GM19455 (cell line): Measurements from ENCODE around the gene EHBP1.
"Not testable (repeated sequence)": the region's sequence is repeated elsewhere in the genome, so short reads cannot be mapped to it uniquely, and the experiment has no call there.

ENCODE experiments used
- ATAC-seq: cut with Tn5 transposase; IDR thresholded peaks from one replicate; pipeline ENCODE4 v1.9.1; 2021; ENCODE audit not compliant: unreplicated experiment

Gene EHBP1

DNA sequence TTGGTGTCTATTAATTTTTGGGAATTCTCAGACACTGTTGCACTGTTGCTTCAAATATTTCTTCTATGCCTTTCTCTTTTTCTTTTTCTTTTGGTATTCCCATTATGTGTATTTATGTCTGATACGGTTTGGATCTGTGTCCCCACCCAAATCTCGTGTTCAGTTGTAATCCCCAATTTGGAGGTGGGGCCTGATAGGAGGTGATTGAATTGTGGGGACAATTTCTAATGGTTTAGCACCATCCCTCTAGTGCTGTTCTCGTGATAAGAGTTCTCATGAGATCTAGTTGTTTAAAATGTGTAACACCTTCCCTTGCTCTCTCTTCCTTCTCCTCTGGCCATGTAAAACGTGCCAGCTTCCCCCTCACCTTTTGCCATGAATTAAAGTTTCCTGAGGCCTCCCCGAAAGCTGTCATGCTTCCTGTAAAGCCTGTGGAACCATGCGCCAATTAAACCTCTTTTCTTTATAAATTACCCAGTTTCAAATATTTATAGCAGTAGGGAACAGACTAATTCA is 26.8 kb downstream of the EHBP1 start:
- ATAC-seq: no peak

DNA sequence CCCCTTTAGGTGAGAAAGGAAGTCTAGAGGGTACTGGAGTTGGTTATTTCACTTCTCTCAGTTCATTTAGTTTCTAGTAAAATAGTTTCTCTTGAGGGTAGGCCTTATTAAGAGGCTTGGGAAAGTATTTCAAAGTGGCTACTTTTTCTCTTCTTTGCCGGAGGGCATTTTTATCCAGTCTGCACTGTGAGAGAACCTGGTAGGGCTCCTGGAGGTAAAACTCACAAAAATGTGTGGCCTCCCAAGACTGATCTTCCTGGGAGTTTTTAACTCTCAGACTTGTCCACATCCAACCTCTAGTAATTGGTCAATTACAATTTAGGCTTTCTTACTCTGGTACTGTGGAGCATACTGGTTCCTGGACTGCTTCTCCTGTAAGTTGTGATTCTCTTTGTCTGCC is 28.0 kb downstream of the EHBP1 start:
- no peak for ATAC-seq

DNA sequence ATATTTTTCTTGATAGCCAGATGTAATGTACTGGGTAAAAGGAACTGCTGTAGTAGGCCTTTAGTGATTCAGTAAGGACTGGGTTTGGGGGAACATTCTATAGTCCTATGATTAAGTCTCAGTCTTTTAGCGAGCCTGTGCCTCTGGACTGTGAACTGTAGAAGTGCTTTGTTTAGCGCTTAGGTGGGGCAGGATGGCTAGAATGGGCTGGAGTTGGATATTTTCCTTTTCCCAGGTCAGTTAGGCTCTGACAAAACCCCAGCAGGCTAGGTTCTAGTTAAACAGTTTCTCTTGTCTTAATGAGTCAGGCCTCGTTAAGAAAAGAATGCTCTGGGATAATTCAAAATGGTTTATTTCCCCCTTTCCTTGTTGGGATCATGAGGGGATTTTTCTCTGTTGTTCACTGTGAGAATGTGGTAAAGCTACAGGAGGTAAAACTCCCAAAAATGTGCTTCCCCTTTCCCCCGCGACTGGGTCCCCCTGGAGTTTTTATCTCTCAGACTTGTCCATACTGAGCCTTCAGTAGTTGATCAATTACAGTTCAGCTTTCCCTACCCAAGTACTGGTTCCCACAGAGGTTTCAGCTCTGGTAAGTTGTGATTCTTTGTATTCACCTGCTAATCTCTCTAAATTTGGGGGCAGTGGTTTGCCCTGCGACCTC is 31.5 kb downstream of the EHBP1 start:
- ATAC-seq: no peak

DNA sequence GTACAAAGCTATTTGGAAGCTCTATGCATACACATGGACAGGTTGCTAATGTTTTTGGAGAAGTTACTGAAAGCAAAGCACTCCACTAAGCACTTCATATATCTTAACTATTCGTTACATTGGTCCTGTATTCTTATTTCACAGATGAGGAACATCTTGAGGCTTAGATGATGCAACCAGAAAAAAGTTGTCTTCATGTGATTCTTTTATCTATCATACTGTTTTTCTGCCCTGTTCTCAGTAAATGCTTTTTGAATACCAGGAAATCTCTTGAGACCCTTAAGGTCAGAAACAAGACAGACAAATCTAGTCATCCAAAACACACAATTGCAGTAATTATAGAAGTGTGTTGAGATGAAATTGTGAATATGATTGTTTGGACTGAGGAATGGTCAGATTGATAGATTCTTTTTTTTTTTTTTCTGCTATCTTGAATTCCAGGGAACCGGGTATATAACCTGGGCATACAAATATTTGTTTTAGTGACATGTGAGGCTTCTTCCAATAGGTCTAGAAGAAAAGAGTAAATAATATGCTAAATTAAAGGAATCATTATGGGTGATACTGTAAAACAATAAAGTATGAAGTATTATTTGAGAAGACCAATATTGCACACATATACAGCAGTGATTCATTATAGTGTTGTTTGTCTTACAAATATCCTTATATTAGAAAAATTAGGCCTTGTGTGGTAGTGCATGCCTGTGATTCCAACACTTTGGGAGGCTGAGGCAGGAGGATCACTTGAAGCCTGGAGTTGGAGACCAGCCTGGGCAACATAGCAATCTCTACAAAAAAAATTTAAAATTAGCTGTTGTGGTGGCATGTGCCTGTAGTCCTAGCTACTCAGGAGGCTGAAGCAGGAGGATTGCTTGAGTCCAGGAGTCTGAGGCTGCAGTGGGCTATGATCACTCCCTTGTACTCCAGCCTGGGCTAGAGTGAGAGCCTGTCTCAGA is 33.7 kb downstream of the EHBP1 start:
- no peak for ATAC-seq

DNA sequence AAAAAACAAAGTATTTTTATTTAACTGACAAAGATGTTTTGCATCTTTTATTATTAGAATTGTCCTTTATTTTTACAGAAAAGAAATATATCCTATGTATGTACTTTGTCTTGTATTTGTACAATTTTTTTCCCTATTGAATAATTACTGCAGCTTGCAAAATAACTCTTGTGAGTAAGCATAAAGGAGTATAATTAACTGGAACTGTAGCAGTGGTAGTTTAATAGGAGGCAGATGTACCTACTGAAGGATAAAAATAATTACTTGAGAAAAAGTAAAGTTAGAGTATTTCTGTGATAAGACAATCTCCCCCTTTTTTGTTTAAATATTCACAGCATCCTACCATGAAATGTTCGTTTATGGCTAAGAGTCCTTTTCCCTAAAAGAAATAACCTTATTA is 34.7 kb downstream of the EHBP1 start:
- ATAC-seq: no peak

DNA sequence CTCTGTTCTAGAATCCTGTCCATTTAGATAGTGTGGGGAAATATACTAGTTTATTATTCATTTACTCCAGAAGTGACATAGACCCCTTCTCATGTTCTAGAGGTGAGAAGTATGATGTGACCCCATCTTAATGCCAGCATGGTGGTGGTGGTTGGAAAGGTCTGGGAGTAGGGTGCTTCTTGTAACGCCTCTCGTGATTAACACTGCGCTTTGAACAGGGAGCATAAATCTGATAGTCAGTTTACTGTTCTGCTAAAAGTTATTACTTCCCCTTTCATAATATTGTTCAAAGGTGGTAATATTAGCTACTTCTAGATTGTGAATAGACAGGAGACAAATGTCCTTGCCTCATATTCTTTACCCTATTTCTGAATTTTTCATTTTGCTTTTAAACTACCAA is 35.6 kb downstream of the EHBP1 start:
- ATAC-seq: no peak

DNA sequence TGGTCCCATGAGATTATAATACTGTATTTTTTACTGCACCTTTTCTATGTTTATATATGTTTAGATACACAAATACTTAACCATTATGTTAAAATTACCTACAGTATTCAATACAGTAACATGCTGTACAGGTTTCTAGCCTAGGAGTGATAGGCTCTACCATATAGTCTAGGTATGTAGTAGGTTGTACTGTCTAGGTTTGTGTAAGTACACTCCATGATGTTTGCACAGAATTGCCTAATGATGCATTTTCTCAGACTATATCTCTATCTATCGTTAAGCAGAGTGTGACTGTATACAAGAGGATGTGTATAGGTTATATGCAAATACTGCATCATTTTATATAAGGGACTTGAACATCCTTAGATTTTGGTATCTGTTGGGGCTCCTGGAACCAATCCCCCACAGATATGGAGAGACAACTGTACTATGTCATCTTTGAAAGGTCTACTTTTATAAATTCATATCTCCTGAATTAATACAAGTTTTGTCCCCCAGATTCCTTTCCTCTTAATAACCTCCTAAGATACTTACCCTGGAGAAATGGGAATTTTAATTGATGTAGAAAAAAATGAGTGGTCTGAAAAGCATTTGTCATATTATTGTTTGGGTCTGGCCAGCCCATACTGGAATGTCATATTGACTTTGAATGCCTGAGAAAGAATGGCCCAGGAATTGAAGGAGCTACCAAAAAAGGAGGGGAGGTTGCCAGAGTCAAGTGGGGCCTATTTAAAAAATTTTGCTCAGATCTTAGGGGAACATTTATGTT is 36.6 kb downstream of the EHBP1 start:
- ATAC-seq: no peak

DNA sequence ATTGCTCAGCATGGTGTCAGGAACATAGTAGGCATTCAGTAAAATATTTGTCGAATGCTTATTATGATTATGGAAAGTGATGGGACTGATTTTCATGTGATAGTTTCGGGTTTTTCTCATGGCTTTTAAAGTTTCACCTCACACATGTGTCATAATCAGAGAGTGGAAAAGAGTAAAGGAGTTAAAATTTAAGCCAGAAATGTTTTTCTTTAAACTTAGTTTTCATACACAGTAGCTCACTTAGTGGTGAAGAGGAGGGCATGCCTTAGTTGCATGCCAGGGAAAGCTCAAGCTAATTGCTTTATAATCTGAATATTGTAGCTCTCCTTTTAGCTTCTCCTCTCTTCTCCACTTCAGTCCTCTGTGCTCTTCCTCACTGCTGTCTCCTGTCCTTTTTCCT is 38.0 kb downstream of the EHBP1 start:
- no peak for ATAC-seq

DNA sequence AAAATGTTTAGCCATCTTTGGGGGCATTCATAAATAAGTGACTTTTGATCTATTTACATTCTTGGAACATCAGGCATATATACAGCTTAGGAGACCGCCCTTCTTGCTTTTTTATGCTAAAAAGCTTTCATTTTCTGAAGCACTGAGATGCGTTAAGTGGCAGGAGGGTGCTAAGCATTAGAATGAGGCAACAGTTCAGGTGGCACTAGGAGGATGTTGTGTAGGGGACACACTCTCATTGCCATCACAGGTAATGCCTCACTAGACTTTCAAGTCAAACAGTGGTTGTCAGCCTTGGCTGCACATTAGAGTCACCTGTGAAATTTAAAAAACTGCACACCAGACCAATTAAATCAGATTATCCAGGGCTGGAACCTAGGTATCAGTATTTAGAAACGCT is 39.1 kb downstream of the EHBP1 start:
- ATAC-seq: no peak

DNA sequence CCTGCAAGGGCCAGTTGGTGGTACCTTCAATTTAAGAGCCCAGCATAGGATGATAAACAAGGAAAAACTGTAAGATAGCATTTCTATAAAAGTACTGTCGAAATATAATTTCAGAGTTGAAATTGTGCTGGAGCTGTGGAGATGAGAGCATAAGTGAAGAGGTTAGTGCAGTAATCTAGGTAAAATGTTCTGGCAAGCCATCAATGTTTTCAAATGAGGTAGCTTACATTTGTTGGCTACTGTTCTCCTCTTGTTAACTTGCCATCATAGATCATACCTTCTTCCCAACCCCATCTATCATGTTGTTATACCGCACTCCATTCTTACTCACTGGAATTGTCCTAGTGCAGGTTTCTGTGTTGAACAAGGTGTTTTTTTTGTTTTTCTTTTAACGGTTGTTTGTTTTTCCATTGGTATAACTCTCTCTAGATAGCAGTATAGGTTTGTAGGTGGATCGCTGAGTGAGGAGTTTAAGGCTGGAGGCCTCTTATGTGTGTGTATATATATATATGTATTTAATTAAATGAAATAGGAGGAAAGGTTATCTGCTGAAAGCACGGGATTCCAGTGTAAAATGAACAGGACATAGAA is 40.5 kb downstream of the EHBP1 start:
- no peak for ATAC-seq

DNA sequence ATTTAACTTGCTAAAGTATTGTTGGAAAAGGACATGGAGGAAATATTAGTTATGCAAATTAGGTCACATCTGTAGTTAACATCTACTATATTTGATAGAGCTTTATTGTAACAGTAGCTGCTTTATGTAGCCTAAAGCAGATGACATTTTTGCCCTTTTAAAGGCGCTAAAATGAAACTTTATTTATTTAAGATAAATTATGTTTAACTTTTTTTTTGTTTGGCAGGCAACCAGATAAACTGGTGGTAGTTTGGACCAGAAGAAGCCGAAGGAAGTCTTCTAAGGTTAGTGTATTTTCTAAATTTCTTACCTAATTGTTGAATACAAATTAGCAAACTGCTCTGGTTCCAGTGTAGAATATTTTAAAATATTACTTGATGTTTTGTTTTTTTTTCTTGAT is 41.7 kb downstream of the EHBP1 start:
- no peak for ATAC-seq

DNA sequence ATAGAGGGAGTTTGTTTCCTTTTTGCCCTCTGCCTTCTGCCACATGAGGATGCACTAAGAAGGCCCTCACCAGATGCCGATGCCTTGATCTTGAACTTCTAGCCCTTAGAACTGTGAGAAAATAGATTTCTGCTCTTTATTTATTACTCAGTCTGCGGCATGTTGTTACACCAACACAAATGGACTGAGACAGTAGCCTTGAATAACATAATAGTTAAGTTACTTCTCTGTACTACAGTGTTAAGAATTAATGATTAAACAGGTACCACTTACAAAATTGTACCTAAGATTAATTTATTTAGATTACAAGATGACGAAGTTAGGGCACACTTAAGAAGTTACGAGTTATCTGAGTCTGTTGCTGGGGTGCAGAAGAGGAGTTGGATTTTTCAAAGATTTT is 42.4 kb downstream of the EHBP1 start:
- no peak for ATAC-seq

DNA sequence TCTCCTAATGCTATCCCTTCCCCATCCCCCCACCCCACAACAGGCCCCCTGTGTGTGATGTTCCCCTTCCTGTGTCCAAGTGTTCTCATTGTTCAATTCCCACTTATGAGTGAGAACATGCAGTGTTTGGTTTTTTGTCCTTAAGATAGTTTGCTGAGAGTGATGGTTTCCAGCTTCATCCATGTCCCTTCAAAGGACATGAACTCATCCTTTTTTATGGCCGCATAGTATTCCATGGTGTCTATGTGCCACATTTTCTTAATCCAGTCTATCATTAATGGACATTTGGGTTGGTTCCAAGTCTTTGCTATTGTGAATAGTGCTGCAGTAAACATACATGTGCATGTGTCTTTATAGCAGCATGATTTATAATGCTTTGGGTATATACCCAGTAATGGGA is 43.6 kb downstream of the EHBP1 start:
- not testable (repeated sequence) for ATAC-seq

DNA sequence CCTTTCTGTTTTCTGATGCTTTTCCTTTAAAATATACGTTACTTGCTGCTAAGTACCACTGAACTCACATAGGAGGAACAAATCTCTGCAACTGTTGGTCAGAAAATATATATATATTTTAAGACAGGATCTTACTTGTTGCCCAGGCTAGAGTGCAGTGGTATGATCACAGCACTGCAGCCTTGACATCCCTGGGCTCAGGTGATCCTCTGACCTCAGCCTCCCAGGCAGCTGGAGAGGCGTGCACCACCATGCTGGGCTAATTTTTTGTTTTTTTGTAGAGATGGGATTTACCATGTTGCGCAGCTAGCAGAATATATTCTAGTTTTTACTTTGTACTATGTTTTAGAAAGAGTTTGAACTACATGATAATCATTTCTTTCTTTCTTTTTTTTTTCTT is 51.5 kb downstream of the EHBP1 start:
- ATAC-seq: no peak

DNA sequence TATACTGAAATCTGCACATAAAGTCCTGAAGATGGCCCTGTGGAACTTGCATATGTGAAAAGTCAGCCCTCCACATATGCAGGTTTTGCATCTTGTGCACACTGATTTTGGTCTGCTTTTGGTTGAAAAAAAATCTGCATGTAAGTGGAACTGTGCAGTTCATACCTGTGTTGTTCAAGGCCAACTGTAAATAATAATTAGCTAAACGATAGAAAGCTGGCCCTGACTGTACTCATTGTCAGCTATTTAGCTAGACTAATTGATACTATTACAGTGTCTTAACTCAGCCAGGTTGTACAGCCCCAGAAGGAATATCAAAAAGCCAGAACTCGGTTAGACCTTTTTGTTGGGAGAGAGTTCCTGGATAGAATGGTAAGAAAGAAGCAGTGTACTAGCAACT is 54.5 kb downstream of the EHBP1 start:
- no peak for ATAC-seq

DNA sequence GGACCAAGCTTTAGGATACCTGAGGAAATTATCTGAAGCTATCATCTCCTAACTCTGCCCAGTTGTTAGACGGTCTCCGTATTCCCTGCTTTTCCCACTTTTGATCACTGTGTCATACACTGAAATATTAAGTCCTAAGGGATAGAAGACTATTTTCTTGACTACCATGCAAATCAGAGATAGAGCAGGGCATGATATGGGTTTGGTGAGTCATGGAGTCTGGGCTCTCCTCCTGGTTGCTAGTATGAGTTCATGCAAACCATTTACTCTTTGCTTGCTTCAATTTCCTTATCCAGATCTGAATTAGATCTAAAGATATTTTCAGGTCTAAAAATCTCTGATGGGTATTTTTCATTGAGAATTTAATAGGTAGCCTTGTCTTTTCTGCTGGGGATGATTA is 55.0 kb downstream of the EHBP1 start:
- no peak for ATAC-seq

DNA sequence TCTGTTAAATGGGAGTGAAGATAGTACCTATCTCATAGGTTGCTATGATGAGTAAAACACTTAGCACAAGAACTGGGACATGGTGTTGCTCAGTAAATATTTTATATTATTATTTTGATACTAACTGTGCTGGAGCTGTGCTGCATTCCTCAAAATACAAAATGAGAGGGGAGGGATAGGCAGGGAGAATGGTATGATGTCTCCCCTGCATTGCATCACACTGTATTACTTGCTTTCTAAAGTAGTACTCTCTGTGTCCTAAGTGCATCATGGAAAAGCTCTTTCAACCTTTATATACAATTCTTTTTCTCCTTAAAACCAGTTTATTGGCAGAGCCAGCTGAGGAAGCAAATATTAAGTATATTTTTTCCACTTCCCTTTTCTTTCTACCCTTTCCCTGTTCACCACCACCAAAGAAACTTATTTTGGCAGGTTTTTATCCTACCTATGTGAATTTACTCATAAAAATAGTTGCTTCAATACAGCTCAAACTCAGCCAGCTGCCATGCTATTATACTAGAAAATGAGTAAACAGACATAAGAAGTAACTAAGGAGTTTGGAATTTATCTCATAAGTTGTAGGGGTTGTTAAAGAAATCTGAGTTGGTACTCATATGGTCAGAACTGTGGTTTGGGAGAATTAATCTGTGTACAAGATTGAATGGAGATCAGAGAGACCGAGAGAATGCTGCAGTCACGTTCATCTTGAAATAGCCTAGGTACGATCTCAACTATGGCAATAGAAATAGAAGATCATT is 60.3 kb downstream of the EHBP1 start:
- no peak for ATAC-seq

DNA sequence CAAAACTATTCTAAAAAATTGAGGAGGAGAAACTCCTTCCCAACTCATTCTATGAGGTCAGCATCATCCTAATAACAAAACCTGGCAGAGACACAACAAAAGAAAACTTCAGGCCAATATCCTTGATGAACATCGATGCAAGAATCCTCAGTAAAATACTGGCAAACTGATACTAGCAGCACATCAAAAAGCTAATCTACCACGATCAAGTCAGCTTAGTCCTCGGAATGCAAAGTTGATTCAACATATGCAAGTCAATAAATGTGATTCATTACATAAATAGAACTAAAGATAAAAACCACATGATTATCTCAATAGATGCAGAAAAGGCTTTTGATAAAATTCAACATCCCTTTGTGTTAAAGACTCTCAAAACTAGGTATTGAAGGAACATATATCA is 63.1 kb downstream of the EHBP1 start:
- ATAC-seq: no peak

DNA sequence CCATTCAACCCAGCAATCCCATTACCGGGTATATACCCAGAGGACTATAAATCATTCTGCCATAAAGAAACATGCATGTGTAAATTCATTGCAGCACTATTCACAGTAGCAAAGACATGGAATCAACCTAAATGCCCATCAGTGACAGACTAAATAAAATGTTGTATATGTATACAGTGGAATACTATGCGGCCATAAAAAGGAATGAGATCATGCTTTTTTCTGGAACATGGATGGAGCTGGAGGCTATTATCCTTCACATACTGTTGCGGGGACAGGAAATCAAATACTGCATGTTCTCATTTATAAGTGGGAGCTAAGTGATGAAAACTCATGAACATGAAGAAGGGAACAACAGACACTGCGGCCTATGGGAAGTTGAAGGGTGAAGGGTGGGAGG is 65.1 kb downstream of the EHBP1 start:
- ATAC-seq: no peak

DNA sequence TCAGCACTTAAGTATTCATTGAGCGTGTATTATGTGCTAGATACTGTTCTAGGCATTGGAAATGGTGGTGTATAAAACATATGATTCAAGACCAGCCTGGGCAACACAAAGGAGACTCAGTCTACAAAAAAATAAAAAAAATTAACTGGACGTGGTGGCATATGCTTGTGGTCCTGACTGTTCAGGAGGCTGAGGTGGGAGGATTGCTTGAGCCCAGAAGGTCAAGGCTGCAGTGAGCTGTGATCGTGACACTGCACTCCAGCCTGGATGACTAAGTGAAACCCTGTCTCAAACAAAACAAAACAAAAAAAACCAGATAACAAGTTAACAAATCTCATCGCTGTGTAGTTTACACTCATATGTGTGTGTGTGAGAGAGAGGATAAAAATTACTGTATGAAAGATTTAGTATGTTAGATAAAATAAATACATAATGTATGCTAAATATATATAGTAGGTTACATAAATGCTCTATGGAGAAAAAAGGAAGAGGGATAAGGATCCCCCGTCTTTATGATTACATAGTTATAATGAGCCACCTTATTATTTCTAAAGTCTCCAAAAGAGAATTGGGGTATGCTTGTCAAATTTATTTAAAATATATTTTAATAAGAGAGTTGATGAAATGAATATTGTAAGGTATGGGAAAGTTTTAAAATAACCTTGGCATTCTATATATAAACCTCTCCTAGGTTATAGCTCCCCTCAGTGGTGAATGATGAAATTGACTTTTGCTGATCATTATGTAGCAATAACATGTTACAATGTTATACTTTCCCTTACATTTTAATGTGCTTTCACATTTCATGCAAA is 69.2 kb downstream of the EHBP1 start:
- ATAC-seq: peak; percentile 66
